Endodermal cell (in vitro differentiated cells): ENCODE results near the gene TTF1. TPM values are rescaled to one million over a fixed set of nuclear protein-coding genes. Genes with fewer than 3 reads are reported as not detected.

ENCODE experiments used
- DNase-seq: peaks from one replicate; pipeline ENCODE4 v3.0.0-alpha.2; 2017
- H3K27ac ChIP-seq: 2 replicates; pipeline ENCODE4 v1.5.1; 2013; ENCODE audit warnings: mild to moderate bottlenecking, low read depth, low read length, moderate library complexity
- H3K27me3 ChIP-seq: 2 replicates; pipeline ENCODE4 v1.6.1; 2013; ENCODE audit warnings: mild to moderate bottlenecking, low read length, moderate library complexity; ENCODE audit not compliant: insufficient read depth, control insufficient read depth, poor library complexity, severe bottlenecking
- H3K36me3 ChIP-seq: 2 replicates; pipeline ENCODE4 v1.7.0; 2013; ENCODE audit warnings: mild to moderate bottlenecking, low read length, moderate library complexity; ENCODE audit not compliant: control insufficient read depth, insufficient read depth
- H3K4me1 ChIP-seq: one replicate; pipeline ENCODE4 v1.7.0; 2013; ENCODE audit warnings: low read length; ENCODE audit not compliant: control insufficient read depth, insufficient read depth
- H3K4me3 ChIP-seq: 2 replicates; pipeline ENCODE4 v1.5.1; 2013; ENCODE audit warnings: mild to moderate bottlenecking, low read length, moderate library complexity
- H3K9ac ChIP-seq: 2 replicates; pipeline ENCODE4 v1.6.1; 2013; ENCODE audit warnings: mild to moderate bottlenecking, low read length, moderate library complexity; ENCODE audit not compliant: poor library complexity, severe bottlenecking; ENCODE audit errors: extremely low read depth
- H3K9me3 ChIP-seq: 2 replicates; pipeline ENCODE4 v1.6.1; 2013; ENCODE audit warnings: mild to moderate bottlenecking, low read length, moderate library complexity; ENCODE audit not compliant: control insufficient read depth
- H3K27ac Mint-ChIP-seq: 2 replicates; pipeline ENCODE4 v1.8.0; 2020; ENCODE audit warnings: mixed read lengths
- H3K27me3 Mint-ChIP-seq: 2 replicates; pipeline ENCODE4 v1.8.0; 2021; ENCODE audit warnings: mild to moderate bottlenecking, mixed read lengths; ENCODE audit not compliant: insufficient read depth
- H3K36me3 Mint-ChIP-seq: 2 replicates; pipeline ENCODE4 v1.8.0; 2020; ENCODE audit warnings: low read depth, mixed read lengths
- H3K4me1 Mint-ChIP-seq: 2 replicates; pipeline ENCODE4 v1.8.0; 2020; ENCODE audit warnings: mixed read lengths
- H3K4me3 Mint-ChIP-seq: 2 replicates; pipeline ENCODE4 v1.8.0; 2020; ENCODE audit warnings: mild to moderate bottlenecking, moderate library complexity, mixed read lengths
- H3K9me3 Mint-ChIP-seq: 2 replicates; pipeline ENCODE4 v1.8.0; 2020; ENCODE audit warnings: mild to moderate bottlenecking, mixed read lengths
- WGBS, 2 experiments: methylation state at CpG; one replicate each; pipeline versions ENCODE4 v1.1.5 to v1.1.7; 2013; ENCODE audit warnings: missing lambda C conversion rate in 2 of 2, mixed read lengths in 1 of 2; ENCODE audit not compliant: insufficient coverage in 1 of 2, insufficient read length in 1 of 2; 5-methylcytosine and 5-hydroxymethylcytosine counted together
- total RNA-seq, 2 donors: library from RNA; stranded (reverse); fragmentation: NEBNext Ultra II Directional in 1 of 2; extraction: Animal tissue kit (Norgen Biotek cat#: 25700) in 1 of 2; gene quantifications; 2 replicates in 1 of 2; 3 replicates in 1 of 2; pipeline ENCODE4 v1.2.1, GENCODE V29; 2021
- TF ChIP-seq, protein P1 (sequence below): fragments of 200-600 bp; sonication (generic); conservative IDR thresholded peaks from 2 replicates; pipeline ENCODE4 v1.5.0; 2021; ENCODE audit warnings: antibody characterized with exemption, mild to moderate bottlenecking

Gene TTF1
- total RNA-seq, 2 donors from 2014 or later: 21.0 to 23.7 TPM

DNA sequence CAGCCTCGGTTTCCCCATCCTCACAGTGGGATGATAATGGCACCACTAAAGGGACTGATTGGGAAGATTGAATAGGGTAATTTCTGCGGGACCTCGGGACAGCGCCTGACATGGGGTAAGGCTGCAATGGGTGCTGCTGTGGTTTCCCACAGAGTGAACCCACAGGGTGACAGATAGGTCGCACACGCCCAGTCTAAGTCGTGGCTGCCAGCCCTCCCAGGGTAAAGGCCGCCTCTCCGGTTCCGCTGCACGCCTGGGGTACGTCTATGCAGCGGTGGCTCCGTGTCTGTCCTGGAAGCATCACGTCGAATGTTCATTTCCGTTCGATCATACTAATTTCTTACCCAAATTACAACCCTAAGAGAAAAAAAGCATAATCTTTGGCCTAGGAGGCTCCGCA is 4.0 kb upstream of the TTF1 start:
- Mint-ChIP-seq H3K4me1 (peaks cover 49% of the 10 kb centered on the region), H3K4me3 (peak overlapping the region; percentile 61), H3K36me3 (no peaks in the 10 kb centered on the region), H3K27me3 (peaks cover 3% of the 10 kb centered on the region), H3K27ac (no peak overlapping the region), H3K9me3 (no peaks in the 10 kb centered on the region)
- TF ChIP-seq, protein P1, sequence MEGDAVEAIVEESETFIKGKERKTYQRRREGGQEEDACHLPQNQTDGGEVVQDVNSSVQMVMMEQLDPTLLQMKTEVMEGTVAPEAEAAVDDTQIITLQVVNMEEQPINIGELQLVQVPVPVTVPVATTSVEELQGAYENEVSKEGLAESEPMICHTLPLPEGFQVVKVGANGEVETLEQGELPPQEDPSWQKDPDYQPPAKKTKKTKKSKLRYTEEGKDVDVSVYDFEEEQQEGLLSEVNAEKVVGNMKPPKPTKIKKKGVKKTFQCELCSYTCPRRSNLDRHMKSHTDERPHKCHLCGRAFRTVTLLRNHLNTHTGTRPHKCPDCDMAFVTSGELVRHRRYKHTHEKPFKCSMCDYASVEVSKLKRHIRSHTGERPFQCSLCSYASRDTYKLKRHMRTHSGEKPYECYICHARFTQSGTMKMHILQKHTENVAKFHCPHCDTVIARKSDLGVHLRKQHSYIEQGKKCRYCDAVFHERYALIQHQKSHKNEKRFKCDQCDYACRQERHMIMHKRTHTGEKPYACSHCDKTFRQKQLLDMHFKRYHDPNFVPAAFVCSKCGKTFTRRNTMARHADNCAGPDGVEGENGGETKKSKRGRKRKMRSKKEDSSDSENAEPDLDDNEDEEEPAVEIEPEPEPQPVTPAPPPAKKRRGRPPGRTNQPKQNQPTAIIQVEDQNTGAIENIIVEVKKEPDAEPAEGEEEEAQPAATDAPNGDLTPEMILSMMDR: no peak
- Histone ChIP-seq H3K9me3 (no peaks in the 10 kb centered on the region), H3K9ac (peak overlapping the region; percentile 89), H3K27ac (no peak overlapping the region), H3K36me3 (no peaks in the 10 kb centered on the region), H3K4me1 (peaks cover 7% of the 10 kb centered on the region), H3K27me3 (peaks cover 7% of the 10 kb centered on the region), H3K4me3 (peak overlapping the region; percentile 77)
- 9 to 10% methylated on average over 15 to 19 of the region's 19 CpGs for WGBS, 2 experiments
- DNase-seq: no peak

DNA sequence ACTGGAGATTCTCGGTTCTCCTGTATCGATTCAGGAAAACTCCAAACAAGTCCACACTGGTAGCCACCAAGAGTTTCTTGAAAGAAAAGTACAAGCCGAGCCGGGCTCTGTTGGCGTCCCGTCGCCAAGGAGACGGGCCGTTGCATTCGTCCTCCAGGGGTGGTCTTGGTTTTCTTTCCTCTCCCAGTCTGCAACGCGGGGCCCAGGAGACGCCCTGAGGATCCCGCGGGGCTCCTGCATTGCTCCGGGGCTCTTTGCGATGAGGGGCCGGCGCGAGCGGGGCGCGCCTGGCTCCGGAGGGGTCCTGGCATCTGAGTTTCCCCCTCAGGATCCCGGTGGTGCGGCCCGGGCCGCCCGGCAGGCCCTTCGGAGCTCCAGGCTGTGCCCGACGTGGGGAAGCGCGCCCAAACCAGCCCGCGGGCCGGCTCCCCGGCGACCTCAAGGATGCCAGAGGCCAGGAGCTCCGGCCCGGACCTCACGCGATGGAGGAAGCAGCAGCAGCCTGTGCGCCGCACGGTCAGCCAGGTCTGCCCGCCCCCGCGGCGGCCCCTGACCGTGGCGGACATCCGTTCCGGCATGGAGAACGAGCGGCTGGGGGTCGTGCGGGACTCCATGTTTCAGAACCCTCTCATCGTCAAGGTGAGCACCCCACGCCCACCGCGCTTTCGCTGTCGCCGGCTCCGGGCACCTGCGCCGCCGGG is 3.3 kb upstream of the TTF1 start, which contains the start of gene CFAP77:
CFAP77 (plus strand) TSS at position 384 of the 701 bp plus-strand sequence; CDS start at position 445, 61 bp downstream.
- H3K9me3 Mint-ChIP-seq: no peaks in the 10 kb centered on the region
- Histone ChIP-seq H3K9ac (peak within 1 kb of the TSS; percentile 89), H3K27me3 (peaks cover 7% of the 10 kb centered on the region), H3K27ac (peak within 1 kb of the TSS; percentile 65), H3K4me1 (peaks cover 7% of the 10 kb centered on the region), H3K36me3 (no peaks in the 10 kb centered on the region), H3K4me3 (peak within 1 kb of the TSS; percentile 77), H3K9me3 (no peaks in the 10 kb centered on the region)
- TF ChIP-seq, protein P1: no peak
- 0% methylated on average over 28 to 69 of the region's 69 CpGs for WGBS, 2 experiments
- H3K27ac Mint-ChIP-seq: peak within 1 kb of the TSS; percentile 64
- peak; percentile 89 for DNase-seq
- H3K4me3 Mint-ChIP-seq: peak within 1 kb of the TSS; percentile 61
- H3K4me1 Mint-ChIP-seq: peaks cover 46% of the 10 kb centered on the region
- H3K27me3 Mint-ChIP-seq: peaks cover 3% of the 10 kb centered on the region
- H3K36me3 Mint-ChIP-seq: no peaks in the 10 kb centered on the region

DNA sequence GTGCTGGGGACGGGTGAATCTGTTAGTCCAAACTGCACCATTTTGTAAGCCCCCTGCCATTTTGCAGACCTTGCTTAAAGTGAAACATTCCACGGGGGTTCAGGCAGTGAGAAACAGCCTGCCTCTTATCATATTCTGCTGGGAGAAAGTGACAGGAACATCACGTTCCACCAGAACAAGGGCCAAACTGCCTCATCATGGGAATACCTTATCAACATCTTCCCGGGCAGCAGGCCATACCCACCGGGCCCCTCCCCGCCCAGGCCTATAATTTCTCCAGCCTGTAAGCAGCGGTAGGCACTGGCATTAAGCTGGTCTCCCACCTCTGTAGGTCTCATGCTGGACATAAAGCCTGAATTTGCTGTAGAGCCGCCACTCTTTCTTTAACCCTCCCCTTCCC is 1.9 kb upstream of the TTF1 start:
- 73 to 84% methylated on average over 6 to 8 of the region's 8 CpGs for WGBS, 2 experiments
- H3K9me3 ChIP-seq: no peaks in the 10 kb centered on the region
- H3K27ac ChIP-seq: no peak overlapping the region
- TF ChIP-seq, protein P1: no peak
- no peaks in the 10 kb centered on the region for H3K9me3 Mint-ChIP-seq
- peaks cover 7% of the 10 kb centered on the region for H3K27me3 ChIP-seq
- peaks cover 5% of the 10 kb centered on the region for H3K36me3 Mint-ChIP-seq
- no peak overlapping the region for H3K9ac ChIP-seq
- H3K4me1 Mint-ChIP-seq: peaks cover 34% of the 10 kb centered on the region
- no peak overlapping the region for H3K4me3 Mint-ChIP-seq
- DNase-seq: no peak
- H3K36me3 ChIP-seq: peaks cover 8% of the 10 kb centered on the region
- H3K27me3 Mint-ChIP-seq: peaks cover 3% of the 10 kb centered on the region
- H3K27ac Mint-ChIP-seq: no peak overlapping the region
- H3K4me3 ChIP-seq: no peak overlapping the region
- peaks cover 5% of the 10 kb centered on the region for H3K4me1 ChIP-seq
